ENCODE measurements around the gene SLC5A11. TPM values are rescaled to one million over a fixed set of nuclear protein-coding genes. Genes with fewer than 3 reads are reported as not detected.
"Not testable (repeated sequence)": the region's sequence is repeated elsewhere in the genome, so short reads cannot be mapped to it uniquely, and the experiment has no call there.

SLC5A11 gene
- total RNA-seq, 1 experiment from 2014 or later, result not detected

DNA sequence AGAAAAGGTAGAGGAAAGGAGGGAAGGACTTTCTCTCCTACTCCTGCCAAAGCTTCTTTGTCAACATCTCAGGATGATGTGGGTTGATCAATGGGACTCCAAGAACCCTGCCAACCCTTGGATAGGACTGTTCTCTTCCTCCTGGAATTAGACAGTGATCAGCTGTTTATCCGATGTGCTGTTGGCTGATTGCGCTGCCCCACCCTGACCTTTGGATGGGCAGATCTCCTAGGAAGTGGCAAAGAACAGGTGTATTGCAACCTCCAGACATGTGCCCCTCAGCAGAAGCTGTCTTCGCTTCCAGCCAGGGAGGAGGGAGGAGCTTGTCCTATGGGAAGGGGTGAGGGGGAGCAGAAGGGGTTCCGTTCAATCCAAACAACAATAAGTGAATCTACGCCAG, 30.5 kb downstream of the SLC5A11 start:
- no peaks in the 10 kb centered on the region for H3K27me3 ChIP-seq
- DNase-seq, result no peak
- H3K9me3 ChIP-seq, result no peaks in the 10 kb centered on the region
- H3K36me3 ChIP-seq, result no peaks in the 10 kb centered on the region
- H3K4me3 ChIP-seq, result no peak overlapping the region

GRCh38 chr16:24879684-24880083, 33.9 kb downstream of the SLC5A11 start:
- no peak for DNase-seq
- H3K4me3 ChIP-seq, result no peak overlapping the region

DNA sequence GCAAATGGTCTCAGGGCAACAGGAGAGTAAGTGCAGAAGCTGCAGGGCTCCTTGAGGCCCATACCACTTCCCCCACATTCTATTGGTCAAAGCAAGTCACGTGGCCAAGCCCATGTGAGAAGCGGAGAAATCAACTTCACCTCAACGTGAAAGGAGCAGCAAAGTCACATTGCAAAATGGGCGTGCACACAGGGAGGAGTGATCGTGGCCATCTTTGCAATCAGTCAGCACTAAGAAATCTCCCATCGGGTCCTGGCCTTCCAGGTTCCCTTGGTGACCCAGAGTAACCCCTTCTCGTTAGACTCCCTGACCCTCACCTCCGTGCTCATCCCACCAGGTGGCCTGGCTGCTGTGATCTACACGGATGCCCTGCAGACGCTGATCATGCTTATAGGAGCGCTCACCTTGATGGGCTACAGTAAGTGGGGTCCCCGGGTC, 38.0 kb downstream of the SLC5A11 start:
- Histone ChIP-seq H3K4me3 (no peak overlapping the region), H3K36me3 (no peaks in the 10 kb centered on the region), H3K27me3 (no peaks in the 10 kb centered on the region), H3K9me3 (no peaks in the 10 kb centered on the region)
- no peak for DNase-seq

More at GRCh38 chr16:24879684-24880083, 33.9 kb downstream of the SLC5A11 start:
- no peaks in the 10 kb centered on the region for H3K27me3 ChIP-seq
- H3K36me3 ChIP-seq, result no peaks in the 10 kb centered on the region
- no peaks in the 10 kb centered on the region for H3K9me3 ChIP-seq

DNA sequence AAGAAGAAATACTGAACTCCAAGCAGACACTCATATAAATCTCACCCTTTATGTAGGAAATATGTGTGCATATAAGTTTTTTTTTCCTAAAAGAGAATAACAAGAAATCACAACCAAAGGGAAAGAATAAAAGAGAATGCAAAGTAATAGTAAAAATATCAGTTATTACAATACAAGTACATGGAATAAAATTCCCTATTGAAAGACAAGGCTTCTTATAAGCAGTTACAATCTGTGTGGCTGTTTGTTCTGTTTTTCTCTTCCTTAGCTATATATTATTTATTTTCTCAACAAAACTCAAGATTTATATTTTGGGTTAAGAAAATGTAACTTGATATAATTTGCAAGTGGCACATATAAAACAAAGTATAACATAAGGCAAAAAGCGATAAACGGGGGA, 41.7 kb downstream of the SLC5A11 start:
- H3K36me3 ChIP-seq, result no peaks in the 10 kb centered on the region
- no peaks in the 10 kb centered on the region for H3K9me3 ChIP-seq
- no peak for DNase-seq
- H3K27me3 ChIP-seq, result no peaks in the 10 kb centered on the region
- H3K4me3 ChIP-seq, result no peak overlapping the region

DNA sequence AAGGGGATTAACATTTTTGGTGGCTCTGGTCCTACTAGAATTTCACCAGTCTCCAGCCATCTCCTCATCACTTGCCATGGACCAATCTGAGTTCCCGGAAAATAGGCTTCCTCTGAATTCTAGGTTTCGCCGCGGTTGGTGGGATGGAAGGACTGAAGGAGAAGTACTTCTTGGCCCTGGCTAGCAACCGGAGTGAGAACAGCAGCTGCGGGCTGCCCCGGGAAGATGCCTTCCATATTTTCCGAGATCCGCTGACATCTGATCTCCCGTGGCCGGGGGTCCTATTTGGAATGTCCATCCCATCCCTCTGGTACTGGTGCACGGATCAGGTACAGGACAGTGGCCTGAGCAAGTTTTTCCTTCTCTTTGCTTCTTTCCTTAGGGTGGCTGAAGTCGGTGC, 45.0 kb downstream of the SLC5A11 start:
- H3K4me3 ChIP-seq, result no peak overlapping the region
- DNase-seq, result no peak
- H3K36me3 ChIP-seq, result no peaks in the 10 kb centered on the region
- no peaks in the 10 kb centered on the region for H3K27me3 ChIP-seq
- H3K9me3 ChIP-seq, result no peaks in the 10 kb centered on the region

DNA sequence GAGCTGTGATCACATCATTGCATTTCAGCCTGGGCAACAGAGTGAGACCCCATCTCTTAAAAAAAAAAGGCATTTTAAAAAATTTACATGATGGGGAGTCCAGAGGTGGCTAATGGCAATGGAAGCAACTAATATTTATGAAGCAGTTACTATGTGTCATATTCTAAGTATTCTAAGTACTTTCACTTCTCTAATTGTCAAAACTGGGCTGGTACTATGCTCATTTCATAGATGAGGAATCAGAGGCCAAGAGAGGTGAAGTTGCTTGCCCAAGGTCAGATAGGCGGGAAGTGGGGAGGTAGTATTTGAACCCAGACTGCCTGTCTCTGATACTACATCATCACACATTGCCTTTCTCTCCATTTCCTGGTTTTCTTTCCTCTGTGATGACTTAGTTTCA, 50.7 kb downstream of the SLC5A11 start:
- no peaks in the 10 kb centered on the region for H3K36me3 ChIP-seq
- H3K4me3 ChIP-seq, result no peak overlapping the region
- no peaks in the 10 kb centered on the region for H3K27me3 ChIP-seq
- no peak for DNase-seq
- no peaks in the 10 kb centered on the region for H3K9me3 ChIP-seq

GRCh38 chr16:24897522-24897921, 51.8 kb downstream of the SLC5A11 start:
- H3K36me3 ChIP-seq, H3K27me3 ChIP-seq, H3K9me3 ChIP-seq, DNase-seq, H3K4me3 ChIP-seq: not testable (repeated sequence)

- no peaks in the 10 kb centered on the region for H3K27me3 ChIP-seq
- H3K9me3 ChIP-seq, result no peaks in the 10 kb centered on the region
- no peak overlapping the region for H3K4me3 ChIP-seq
- no peaks in the 10 kb centered on the region for H3K36me3 ChIP-seq
- DNase-seq, result no peak
Observed at GRCh38 chr16:24900230-24900629, 54.5 kb downstream of the SLC5A11 start.

DNA sequence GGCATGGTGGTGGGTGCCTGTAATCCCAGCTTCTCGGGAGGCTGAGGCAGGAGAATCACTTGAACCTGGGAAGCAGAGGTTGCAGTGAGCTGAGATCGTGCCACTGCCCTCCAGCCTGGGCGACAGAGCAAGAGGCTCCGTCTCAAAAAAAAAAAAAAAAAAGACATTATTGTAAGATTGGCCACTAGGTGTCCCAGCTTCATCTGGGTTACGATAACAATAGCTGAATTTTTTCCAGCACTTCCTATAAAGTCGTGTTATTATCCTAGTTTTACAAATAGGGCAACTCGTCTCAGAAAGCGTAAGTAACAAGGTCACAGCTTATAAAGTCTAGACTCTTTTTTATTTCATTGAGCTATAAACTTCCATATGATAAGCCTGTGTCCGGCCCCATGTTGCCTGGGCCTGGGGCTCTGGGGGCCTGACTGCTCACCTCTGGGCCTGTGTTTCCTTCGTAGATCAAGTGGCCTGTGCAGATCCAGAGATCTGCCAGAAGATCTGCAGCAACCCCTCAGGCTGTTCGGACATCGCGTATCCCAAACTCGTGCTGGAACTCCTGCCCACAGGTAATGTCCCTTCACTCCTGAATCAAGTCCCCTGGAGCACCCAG, 60.5 kb downstream of the SLC5A11 start:
- Histone ChIP-seq H3K36me3 (no peaks in the 10 kb centered on the region), H3K4me3 (no peak overlapping the region), H3K9me3 (no peaks in the 10 kb centered on the region), H3K27me3 (no peaks in the 10 kb centered on the region)
- DNase-seq, result no peak

- DNase-seq, result no peak
- H3K4me3 ChIP-seq, result no peak overlapping the region
- no peaks in the 10 kb centered on the region for H3K27me3 ChIP-seq
- H3K36me3 ChIP-seq, result no peaks in the 10 kb centered on the region
- no peaks in the 10 kb centered on the region for H3K9me3 ChIP-seq
Observed at GRCh38 chr16:24906901-24907300, 61.1 kb downstream of the SLC5A11 start.

- Histone ChIP-seq H3K4me3 (no peak overlapping the region), H3K9me3 (no peaks in the 10 kb centered on the region), H3K36me3 (no peaks in the 10 kb centered on the region), H3K27me3 (no peaks in the 10 kb centered on the region)
- DNase-seq, result no peak
Observed at GRCh38 chr16:24908716-24909115, 63.0 kb downstream of the SLC5A11 start.

- DNase-seq, result no peak
- H3K9me3 ChIP-seq, result no peaks in the 10 kb centered on the region
- H3K4me3 ChIP-seq, result no peak overlapping the region
- H3K36me3 ChIP-seq, result no peaks in the 10 kb centered on the region
- no peaks in the 10 kb centered on the region for H3K27me3 ChIP-seq
Observed at GRCh38 chr16:24909856-24910255, 64.1 kb downstream of the SLC5A11 start.

- H3K36me3 ChIP-seq, result peaks cover 28% of the 10 kb centered on the region
- no peak for DNase-seq
- no peaks in the 10 kb centered on the region for H3K27me3 ChIP-seq
- no peak overlapping the region for H3K4me3 ChIP-seq
- no peaks in the 10 kb centered on the region for H3K9me3 ChIP-seq
Observed at GRCh38 chr16:24915019-24915418, 69.3 kb downstream of the SLC5A11 start.

DNA sequence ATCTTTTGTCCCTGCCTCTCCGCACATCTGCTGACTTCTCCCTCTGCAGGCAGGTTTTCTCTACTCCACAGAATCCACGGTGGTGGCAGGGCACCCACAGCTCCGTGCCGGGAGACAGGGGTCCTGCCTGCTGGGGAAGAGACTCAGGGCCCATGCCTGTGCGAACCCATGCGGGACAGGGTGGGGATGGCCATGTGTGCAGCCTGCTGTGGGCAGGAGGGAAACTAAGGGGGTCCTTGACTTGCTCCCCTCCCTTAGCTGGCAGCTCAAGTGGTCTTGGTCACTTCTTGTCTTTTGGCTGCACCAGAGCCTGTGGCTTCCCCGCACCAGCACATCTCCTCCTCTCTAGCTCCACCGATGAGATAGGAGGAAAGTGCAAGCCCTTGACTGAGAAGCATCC, 69.8 kb downstream of the SLC5A11 start:
- H3K9me3 ChIP-seq, result no peaks in the 10 kb centered on the region
- H3K4me3 ChIP-seq, result no peak overlapping the region
- H3K36me3 ChIP-seq, result peaks cover 34% of the 10 kb centered on the region
- no peak for DNase-seq
- no peaks in the 10 kb centered on the region for H3K27me3 ChIP-seq

DNA sequence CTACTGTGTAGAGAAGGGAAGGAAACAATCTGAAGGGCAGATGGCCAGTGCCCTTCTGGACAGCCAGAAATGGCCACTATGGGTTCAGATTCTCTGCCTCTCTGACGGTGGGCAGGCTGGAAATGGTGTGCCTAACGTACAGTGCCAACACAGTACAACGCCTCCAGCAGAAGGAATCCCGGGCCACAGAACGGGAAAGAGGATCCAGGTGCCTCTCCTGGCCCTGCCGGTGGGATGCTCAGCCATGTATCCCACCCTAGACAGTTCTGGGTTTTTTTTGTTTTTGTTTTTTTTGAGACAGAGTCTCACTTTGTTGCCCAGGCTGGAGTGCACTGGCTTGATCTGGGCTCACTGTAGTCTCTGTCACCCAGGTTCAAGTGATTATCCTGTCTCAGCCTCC, 71.5 kb downstream of the SLC5A11 start:
- DNase-seq, result no peak
- Histone ChIP-seq H3K27me3 (no peaks in the 10 kb centered on the region), H3K36me3 (peaks cover 49% of the 10 kb centered on the region), H3K9me3 (no peaks in the 10 kb centered on the region), H3K4me3 (no peak overlapping the region)

GRCh38 chr16:24917891-24918290, 72.1 kb downstream of the SLC5A11 start:
- no peaks in the 10 kb centered on the region for H3K9me3 ChIP-seq
- H3K27me3 ChIP-seq, result no peaks in the 10 kb centered on the region
- DNase-seq, result no peak
- peaks cover 52% of the 10 kb centered on the region for H3K36me3 ChIP-seq
- H3K4me3 ChIP-seq, result no peak overlapping the region

DNA sequence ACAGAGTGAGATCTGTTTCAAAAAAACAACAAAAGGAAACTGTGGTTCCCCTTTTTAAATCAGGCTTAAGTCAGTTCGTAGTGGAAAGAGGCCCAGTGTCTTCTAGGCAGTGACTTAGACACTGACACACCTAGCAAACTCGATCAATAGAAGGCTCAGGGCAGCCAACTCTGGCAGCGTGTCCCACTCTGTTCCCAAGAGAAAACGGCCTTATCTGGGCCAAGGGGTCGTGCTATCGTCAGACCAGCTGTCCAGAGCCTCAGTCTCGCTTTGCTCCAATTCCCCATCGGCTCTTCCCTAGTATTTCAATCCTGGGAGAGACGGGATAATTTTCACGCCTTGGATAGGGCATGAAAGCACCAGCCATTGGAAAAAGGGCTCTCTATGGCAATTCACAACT, 72.9 kb downstream of the SLC5A11 start:
- Histone ChIP-seq H3K27me3 (no peaks in the 10 kb centered on the region), H3K36me3 (peaks cover 57% of the 10 kb centered on the region), H3K4me3 (no peak overlapping the region), H3K9me3 (no peaks in the 10 kb centered on the region)
- DNase-seq, result no peak

- peaks cover 60% of the 10 kb centered on the region for H3K36me3 ChIP-seq
- DNase-seq, result no peak
Observed at GRCh38 chr16:24919536-24919935, 73.8 kb downstream of the SLC5A11 start.

GRCh38 chr16:24920568-24920967, 74.8 kb downstream of the SLC5A11 start:
- Histone ChIP-seq H3K36me3 (peaks cover 68% of the 10 kb centered on the region), H3K4me3 (no peak overlapping the region), H3K9me3 (no peaks in the 10 kb centered on the region), H3K27me3 (no peaks in the 10 kb centered on the region)
- DNase-seq, result no peak

More at GRCh38 chr16:24919536-24919935, 73.8 kb downstream of the SLC5A11 start:
- H3K27me3 ChIP-seq, result no peaks in the 10 kb centered on the region
- H3K9me3 ChIP-seq, result no peaks in the 10 kb centered on the region
- no peak overlapping the region for H3K4me3 ChIP-seq
